HL-60 (cell line): ENCODE data around the gene TMEM128.

Experiments
- CTCF ChIP-seq: IDR thresholded peaks from one replicate; pipeline ENCODE4 v1.5.1; 2011; ENCODE audit warnings: low read length, control low read depth, inconsistent platforms; ENCODE audit not compliant: insufficient read depth
- GABPA ChIP-seq: IDR thresholded peaks from 2 replicates; pipeline ENCODE4 v1.6.1; 2012; ENCODE audit warnings: low read depth
- POLR2AphosphoS5 ChIP-seq: IDR thresholded peaks from 2 replicates; pipeline ENCODE4 v1.6.1; 2012; ENCODE audit warnings: low read depth
- REST ChIP-seq: IDR thresholded peaks from 2 replicates; pipeline ENCODE4 v1.6.1; 2012; ENCODE audit warnings: low read depth; ENCODE audit not compliant: insufficient replicate concordance

- TF ChIP-seq CTCF = no peak
- TF ChIP-seq GABPA = no peak
- no peak for TF ChIP-seq REST
- no peak for TF ChIP-seq POLR2AphosphoS5
These were observed 45.3 kb upstream of the TMEM128 start for GRCh38 chr4:4293279-4293678.
